ENCODE data around the gene KRT14.
"Not testable (repeated sequence)": the region's sequence is repeated elsewhere in the genome, so short reads cannot be mapped to it uniquely, and the experiment has no call there.

KRT14 gene

GRCh38 chr17:41586863-41587495, at the start of gene KRT14:
Gene KRT14 (minus strand): TSS chr17:41586895. CDS start chr17:41586834, 61 bp downstream.
- no peak for DNase-seq (ENCODE audit: low read depth in 2 of 2)

DNA sequence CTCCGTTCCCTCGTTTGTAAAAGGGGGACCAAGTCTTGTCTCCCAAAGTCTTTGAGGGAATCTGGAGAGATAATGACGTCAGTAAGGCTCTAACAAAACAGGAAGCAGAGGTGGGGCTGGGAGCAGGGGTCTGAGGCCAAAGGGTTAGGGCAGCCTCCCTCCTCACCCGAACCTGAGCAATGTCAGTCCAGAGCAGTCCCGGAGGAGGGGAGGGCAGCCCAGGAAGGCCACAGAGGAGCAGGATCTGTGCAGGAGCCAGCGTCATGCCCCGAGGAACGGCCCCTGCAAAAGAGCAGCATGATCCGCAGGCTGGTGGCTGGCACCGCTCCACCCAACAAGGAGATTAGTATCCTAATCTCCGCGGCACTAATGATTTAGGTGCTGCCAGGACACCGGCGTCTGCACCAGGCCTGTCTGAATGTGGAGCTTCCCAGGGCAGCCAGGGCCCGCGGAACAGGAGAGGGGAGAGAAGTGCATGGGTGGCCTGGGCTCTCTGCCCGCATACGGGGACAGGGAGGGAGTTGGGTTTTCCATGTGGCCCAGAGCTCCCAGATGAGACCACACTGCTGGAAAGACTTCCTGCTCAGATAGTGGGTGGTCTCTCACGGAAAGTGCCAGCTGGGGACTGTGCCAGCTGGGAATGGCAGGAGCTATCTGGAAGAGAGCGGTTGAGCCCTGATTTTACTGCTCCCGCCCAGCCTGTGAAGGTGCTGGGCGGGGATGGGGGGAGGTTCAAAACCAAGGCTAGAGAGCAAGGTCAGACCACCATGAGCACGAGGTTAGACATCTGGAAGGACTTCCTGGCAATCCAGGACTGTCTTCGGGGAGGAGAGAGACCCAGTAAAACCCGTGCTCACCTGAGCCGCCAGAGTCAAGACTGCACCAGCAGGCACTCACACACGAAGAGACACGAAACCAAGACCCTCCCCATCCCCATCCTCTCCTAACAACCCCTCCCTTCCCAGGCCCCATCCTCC, 48.7 kb upstream of the KRT14 start:
- DNase-seq (ENCODE audit: low read depth in 2 of 2) = no peak

DNA sequence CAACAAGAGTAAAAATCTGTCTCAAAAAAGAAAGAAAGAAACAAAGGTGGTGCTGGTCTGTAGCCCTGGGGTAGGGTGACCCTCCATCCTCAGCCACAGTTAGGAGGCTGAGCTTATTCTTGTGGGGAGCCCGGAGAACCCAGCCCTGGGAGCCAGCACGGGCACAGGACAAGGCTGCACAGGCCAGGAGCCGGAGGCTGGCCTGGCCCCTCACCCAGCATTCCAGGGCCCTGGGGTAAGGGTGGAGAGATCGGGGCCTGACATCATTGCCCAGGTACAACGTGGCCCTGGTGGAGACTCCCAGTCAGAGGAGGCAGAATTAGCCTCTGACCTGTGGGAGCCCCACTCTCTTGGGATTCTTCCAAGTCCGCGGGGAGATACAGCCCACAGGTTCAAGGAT, 47.9 kb upstream of the KRT14 start:
- DNase-seq (ENCODE audit: low read depth in 2 of 2) = no peak

GRCh38 chr17:41633556-41634199, 47.0 kb upstream of the KRT14 start:
- no peak for DNase-seq (ENCODE audit: low read depth in 2 of 2)

- DNase-seq (ENCODE audit: low read depth in 2 of 2) = no peak
Observed at GRCh38 chr17:41632482-41633105, 45.9 kb upstream of the KRT14 start.

GRCh38 chr17:41631898-41632285, 45.2 kb upstream of the KRT14 start:
- DNase-seq (ENCODE audit: low read depth in 2 of 2) = no peak

- DNase-seq (ENCODE audit: low read depth in 2 of 2) = no peak
Observed at GRCh38 chr17:41631025-41631897, 44.6 kb upstream of the KRT14 start.

DNA sequence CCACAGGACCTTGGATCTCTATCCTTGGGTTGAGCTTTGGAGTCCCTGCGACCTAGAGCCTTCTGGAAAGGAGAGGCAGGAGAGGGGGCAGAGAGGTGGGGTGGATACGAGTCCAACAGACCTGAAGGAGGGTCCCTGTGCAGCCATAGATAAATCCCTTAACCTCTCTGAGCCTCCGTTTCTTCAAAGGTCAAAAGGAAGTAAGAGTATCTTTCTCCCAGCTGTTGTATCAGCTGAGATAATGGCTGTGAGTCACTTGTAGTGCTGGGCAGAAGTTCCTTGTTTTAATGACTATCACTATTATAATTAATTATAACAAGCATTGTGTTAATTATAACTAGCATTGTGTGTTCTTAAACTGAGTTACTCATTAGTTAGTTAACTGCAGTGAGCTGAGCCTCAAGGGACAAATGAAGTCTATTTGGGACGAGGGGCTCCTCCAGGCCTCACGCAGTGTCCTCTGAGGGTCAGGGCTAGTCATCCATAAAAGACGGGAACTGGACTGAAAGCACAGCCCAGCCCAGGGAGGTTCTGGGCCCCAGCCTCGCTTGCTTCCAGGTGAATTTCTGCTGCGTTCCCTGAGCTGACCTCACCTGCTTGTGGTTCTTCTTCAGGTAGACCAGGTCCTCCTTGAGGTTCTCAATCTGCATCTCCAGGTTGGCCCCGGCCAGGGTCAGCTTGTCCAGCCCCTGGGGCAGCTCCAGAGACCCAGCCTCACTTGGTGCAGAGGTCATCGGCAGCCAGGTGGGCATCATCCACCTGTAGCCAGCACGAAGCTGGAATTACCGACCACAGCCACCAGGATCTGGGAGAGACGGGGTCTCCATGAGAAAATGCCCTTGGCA, 43.4 kb upstream of the KRT14 start:
- no peak for DNase-seq (ENCODE audit: low read depth in 2 of 2)

DNA sequence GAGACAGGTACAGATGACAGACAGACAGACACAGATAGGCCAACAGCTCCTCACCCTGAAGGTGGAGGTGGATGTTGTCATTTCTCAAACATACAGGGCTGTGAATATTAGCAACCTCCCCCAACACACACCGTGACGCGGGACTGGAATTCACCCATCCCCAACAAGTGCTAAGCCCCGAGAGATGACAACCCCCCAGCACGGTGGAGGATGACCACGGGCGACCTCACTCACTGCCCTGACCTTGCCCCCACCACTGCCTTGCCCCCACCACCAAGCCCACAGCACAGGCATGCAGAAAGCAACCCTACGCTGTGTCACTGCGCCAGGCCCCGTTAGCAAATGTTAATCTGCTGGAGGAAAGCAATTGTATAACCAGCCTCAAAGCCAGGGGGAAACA, 42.6 kb upstream of the KRT14 start:
- no peak for DNase-seq (ENCODE audit: low read depth in 2 of 2)

DNA sequence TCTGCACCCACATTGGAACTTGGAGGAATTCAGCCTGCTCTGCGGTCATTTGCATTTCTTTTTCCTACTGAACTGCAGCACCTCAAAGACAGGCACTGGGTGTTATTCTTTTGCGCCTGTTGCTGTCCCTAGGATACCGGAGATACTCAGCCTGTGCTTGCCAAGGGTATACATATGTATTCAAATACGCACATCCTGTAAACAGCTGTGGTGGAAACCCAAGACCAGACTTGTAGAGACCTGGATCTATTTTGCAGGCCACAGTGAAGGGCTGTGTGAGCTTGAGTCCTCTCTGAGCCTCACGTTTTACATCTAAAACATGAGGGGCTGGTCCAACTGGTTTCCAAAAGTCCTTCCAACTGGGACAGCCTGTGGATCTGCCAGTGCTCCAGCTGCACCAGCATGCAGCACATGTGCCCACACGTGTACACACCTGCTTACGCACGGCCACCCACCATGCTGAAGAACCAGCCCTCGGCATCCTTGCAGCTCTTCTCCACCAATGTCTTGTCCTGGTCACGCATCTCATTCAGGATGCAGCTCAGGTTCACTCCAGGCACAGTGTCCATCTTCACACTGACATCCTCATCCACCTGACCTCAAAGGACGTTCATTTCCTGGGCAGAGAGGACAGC, 42.0 kb upstream of the KRT14 start:
- DNase-seq (ENCODE audit: low read depth in 2 of 2) = not testable (repeated sequence)

DNA sequence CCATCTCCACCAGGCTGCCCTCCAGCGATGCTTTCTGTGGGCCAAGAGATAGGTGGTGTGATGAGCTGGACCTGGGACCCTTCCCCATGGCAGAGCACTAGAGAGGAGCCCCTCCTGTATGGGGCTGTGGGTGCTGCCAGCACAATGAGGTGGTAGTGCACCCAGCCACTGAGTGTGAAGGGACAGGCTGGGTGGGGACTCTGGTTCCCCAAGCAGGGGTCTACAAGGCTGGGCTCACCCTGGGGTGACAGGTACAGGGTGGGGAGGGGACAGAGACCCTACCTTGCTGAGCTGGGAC, 41.3 kb upstream of the KRT14 start:
- not testable (repeated sequence) for DNase-seq (ENCODE audit: low read depth in 2 of 2)

DNA sequence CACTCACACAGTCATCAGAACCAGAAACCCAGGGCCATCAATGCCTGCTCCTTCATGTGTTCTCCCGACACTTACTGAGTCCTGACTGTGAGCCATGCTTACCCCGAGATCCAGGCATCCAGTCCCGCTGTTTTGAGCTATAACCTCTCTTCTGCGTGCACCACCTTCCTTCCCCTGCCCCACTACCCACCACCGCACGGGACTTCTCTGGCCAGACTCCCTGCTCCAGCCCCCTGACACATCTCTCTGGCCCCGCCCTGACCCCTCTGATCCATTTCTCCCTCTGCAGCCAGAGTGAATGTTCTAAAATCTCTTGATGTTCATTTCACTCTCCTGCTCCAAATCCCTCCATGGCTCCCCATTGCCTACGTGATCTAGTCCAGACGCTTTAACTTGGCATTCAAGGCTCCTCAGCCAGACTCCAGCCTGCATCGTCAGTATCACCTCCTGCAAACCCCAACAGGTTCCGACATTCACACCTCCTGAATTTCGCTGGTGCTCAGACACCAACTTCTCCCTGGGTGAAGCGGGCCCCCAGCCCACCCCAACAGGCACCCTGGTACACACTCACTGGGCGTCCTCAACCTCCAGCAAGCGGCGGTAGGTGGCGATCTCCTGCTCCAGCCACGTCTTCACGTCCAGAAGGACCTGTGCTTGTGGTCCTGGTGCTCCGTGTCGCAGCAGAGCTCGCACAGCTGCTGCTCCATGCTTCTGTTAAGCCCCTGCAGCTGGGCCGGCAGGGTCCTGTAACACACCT, 40.8 kb upstream of the KRT14 start:
- DNase-seq (ENCODE audit: low read depth in 2 of 2) = no peak

GRCh38 chr17:41626914-41627295, 40.2 kb upstream of the KRT14 start:
- DNase-seq (ENCODE audit: low read depth in 2 of 2) = not testable (repeated sequence)

DNA sequence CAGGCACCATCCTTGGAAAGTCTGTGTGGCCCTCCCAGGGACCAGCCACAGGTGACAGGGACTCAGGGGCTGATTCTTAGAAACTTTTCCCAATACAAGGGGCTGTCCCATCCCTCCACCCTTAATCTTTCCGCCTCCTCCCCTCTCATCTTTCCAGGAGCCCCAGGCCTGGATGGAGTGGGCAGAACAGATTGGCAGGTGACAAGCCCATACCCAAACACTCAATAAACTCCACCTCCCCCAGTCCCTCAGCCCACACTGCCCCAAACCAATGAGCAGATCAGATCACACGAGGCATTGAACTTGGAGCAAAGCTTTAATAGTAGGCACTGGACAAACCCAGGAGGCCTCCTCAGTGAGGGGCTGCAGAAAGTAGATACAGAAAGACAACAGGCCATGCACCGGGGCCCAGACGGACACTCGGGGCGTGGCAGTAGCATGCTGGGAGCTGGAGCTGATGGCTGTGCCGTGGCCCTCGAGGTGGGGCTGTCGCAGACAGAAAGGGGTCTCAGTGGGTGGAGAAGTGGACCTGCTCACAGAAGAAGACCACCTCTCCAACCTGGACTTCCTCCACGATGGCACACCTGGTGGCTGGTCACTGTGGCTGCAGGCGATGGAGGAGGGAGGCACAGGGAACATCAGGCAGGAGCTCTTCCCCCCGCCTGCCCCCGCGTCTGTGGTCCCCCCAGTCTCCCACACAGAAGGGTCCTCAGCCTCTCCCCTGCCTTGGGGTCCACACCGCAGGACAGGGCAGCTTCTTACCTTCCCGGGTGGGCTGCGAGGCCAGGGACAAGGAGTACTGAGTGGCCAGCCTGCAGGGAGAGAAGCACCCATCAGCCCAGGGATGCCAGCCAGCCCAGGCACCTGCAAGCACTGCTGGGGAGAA, 39.6 kb upstream of the KRT14 start:
- not testable (repeated sequence) for DNase-seq (ENCODE audit: low read depth in 2 of 2)

DNA sequence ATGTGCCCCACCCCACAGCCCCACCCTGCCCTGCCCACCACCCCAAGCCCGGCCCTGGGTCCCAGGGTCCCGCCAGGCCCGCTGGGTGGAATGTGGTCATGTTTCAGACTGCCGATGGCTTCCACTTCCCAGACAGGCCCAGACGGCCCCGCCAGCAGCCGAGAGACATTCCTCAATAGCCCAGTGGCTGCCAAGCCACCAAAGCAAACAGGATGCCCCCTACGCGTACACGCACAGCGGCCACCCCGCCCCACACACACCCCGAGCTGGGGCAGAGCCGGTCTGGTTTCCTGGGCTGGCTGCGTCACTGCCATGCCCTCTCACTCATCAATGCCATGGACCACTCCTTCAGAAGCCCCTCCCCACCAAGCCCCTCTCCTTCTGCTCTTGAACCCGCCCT, 38.9 kb upstream of the KRT14 start:
- DNase-seq (ENCODE audit: low read depth in 2 of 2) = no peak

- no peak for DNase-seq (ENCODE audit: low read depth in 2 of 2)
Observed at GRCh38 chr17:41624208-41625101, 37.8 kb upstream of the KRT14 start, which contains the start of gene KRT17. Gene KRT17 (minus strand): TSS chr17:41624575. CDS start chr17:41624509, 66 bp downstream.

Data from stimulated activated CD4-positive, alpha-beta T cell treated with anti-CD3 and anti-CD28 coated beads, Interleukin-1b, Interleukin-23, amount 100 ng/mL, for 1 hour (primary cell).